Measurements from ENCODE around the gene YBX2.
"Not testable (repeated sequence)": the region's sequence is repeated elsewhere in the genome, so short reads cannot be mapped to it uniquely, and the experiment has no call there.

YBX2 gene

GRCh38 chr17:7262192-7262934 is 32.1 kb downstream of the YBX2 start, which contains the start of gene CLDN7:
TSS of gene CLDN7 (minus strand) at chr17:7262478. CDS start at chr17:7262043, 435 bp downstream.
- no peak for DNase-seq

GRCh38 chr17:7261379-7262191 is 32.9 kb downstream of the YBX2 start:
- DNase-seq = peak in 1 of 2 experiments; percentile 50

DNA sequence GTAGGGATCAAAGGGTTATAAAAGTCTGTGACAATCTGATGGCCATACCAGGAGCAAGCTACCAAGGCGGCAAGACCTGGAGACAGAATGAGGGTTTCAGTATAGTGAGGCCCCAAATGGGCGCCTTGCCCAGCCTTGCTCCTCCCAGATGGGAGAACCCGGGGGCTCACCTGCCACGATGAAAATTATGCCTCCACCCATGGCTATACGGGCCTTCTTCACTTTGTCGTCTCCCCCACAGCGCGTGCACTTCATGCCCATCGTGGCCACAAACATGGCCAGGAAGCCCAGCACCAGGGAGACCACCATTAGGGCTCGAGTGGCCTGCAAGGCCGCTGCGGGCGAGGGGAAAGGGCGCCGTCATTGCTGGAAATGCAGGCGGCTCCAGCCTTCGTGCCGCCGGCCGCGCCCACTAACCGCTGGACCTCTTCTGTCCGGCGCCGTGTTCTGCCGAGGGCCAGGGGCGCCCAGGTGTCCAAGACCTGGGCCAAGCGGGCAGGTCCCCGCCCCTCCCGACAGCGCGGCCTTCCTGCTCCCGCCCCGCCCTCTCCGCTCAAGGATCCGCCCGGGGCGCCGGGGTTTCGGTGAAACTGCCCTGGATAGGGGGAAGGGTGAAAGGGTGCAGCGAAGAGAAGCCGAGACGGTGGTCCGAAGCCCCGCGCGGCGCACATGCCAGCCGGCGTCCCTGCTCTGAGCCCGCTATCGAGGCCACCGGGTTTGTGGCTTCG is 33.6 kb downstream of the YBX2 start:
- DNase-seq = peak; percentile 49 to 62

DNA sequence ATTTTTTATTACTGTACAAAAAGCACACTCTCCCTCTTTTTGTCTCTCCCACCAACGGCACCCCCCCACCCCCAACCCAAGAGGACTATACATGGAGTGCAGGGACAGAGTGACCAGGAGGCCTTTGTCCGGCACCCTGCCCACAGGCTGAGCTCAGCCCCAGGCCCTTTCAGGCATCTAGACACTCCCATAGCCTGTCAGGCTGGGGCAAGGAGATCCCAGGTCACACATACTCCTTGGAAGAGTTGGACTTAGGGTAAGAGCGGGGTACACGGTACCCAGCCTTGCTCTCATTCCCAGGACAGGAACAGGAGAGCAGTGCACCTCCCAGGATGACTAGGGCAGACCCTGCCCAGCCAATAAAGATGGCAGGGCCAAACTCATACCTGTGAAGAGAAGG is 34.3 kb downstream of the YBX2 start:
- no peak for DNase-seq

- DNase-seq = no peak
Observed at GRCh38 chr17:7259555-7259889, 34.9 kb downstream of the YBX2 start.

- peak; percentile 36 to 52 for DNase-seq
Observed at GRCh38 chr17:7258731-7259554, 35.5 kb downstream of the YBX2 start.

GRCh38 chr17:7256766-7257456 is 37.5 kb downstream of the YBX2 start:
- DNase-seq = no peak

DNA sequence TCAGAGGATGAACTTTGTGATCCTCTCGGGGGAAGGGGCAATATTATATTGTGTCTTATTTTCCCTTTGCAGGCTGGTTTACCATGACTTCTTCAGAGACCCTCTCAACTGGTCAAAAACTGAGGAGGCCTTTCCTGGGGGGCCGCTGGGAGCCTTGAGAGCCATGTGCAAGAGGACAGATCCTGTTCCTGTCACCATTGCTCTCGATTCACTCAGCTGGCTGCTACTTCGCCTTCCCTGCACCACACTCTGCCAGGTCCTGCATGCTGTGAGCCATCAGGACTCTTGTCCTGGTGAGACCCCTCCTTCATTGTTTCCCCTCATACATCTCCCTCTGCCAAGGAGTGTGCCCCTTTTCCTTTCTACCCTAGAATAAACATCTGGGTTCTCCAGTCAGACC is 39.9 kb downstream of the YBX2 start:
- no peak for DNase-seq

GRCh38 chr17:7253082-7253481 is 41.4 kb downstream of the YBX2 start:
- DNase-seq = no peak

DNA sequence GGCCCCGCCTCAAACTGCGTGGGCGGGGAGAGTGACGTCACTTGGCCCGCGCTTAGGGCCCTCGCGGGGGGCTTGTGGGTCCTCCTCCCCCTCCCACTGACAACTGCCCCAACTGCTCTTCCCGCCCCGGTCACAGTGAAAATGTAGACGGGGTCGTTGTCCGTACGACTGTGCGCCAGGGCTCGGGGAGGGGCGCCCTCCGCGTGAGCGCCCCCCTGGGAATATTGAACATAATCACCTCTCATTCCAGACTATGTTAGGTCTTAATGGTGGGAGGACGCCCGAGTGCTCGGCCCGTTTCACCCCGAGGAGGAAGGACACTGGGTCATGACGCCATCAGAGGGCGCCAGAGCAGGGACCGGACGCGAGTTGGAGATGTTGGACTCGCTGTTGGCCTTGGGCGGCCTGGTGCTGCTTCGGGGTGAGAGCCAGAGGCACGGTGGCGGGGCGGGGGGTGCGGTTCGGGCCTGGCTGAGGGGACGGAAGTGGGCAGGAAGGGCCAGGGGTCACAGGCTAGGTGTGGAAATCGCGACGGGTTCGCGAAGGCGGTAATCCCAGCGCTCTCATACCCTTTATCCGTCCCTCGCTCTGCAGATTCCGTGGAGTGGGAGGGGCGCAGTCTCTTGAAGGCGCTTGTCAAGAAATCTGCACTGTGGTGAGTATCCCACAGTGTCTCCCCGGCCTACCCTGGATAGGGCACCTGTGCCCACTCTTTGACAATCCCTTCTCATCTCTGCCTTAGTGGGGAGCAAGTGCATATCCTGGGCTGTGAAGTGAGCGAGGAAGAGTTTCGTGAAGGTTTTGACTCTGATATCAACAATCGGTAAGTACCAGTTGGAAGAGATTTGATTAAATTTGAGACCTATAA is 42.0 kb downstream of the YBX2 start, which contains the start of gene ELP5:
Gene ELP5 (plus strand): TSS at position 40 of the 868 bp plus-strand sequence. CDS start 336 bp downstream, at position 376.
- peak; percentile 95 for DNase-seq

DNA sequence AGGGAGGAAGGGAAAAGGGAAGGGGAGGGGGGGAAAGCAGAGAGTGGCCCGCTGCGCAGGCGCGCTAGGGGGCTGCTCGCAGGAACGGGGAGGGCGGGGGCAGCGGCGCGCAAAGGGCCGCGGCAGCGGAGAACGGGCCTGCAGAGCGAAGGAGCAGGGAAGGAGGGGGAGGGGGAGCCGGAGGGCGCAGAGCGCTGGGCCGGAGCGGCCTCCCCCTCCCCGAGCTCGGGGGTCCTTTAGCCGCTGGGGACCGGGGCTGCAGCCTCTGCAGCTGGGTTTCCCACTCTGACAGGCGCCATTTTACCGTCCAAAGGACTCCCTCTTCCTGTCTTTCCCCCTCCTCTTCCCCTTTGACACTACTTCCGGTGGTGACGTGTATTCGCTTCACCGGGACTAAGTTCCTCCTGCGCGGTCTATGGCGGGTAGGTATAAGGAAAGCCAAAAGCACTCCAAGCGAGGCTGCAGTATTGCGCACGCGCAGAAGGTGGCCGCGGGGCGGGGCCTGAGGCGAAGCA is 42.7 kb downstream of the YBX2 start, which contains the start of gene CTDNEP1:
Gene CTDNEP1 (minus strand): TSS at position 74 of the 515 bp plus-strand sequence. CDS start 438 bp downstream, outside the sequence.
- DNase-seq = peak; percentile 99 to 100

- DNase-seq = peak in 1 of 2 experiments; percentile 47
Observed at GRCh38 chr17:7250695-7251627, 43.5 kb downstream of the YBX2 start.

GRCh38 chr17:7249830-7250229 is 44.6 kb downstream of the YBX2 start:
- no peak for DNase-seq

DNA sequence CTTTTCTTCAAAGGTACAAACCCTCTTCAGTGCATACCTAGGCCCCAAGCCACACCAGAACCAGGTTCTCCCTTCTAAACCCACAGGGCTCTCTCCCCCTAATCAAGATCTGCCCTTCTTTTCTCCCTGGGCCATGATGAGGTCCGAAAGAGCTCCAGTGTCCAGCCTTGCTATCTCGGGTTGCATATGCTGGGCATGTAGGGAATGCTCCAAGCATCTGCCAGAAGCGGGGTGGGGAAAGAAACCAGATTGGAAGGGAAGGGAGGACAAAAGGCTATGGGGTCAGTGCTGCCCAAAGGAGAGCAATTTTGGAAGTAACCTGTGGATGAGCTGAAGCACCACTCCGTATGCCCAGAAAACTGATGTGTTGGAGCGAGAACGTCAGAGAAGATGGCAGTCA is 45.2 kb downstream of the YBX2 start:
- no peak for DNase-seq

- no peak for DNase-seq
Observed at GRCh38 chr17:7248796-7249195, 45.6 kb downstream of the YBX2 start.

GRCh38 chr17:7246779-7247178 is 47.7 kb downstream of the YBX2 start:
- no peak for DNase-seq

- not testable (repeated sequence) for DNase-seq
Observed at GRCh38 chr17:7243838-7244237, 50.6 kb downstream of the YBX2 start.

GRCh38 chr17:7243453-7243729 is 51.0 kb downstream of the YBX2 start:
- DNase-seq = no peak

DNA sequence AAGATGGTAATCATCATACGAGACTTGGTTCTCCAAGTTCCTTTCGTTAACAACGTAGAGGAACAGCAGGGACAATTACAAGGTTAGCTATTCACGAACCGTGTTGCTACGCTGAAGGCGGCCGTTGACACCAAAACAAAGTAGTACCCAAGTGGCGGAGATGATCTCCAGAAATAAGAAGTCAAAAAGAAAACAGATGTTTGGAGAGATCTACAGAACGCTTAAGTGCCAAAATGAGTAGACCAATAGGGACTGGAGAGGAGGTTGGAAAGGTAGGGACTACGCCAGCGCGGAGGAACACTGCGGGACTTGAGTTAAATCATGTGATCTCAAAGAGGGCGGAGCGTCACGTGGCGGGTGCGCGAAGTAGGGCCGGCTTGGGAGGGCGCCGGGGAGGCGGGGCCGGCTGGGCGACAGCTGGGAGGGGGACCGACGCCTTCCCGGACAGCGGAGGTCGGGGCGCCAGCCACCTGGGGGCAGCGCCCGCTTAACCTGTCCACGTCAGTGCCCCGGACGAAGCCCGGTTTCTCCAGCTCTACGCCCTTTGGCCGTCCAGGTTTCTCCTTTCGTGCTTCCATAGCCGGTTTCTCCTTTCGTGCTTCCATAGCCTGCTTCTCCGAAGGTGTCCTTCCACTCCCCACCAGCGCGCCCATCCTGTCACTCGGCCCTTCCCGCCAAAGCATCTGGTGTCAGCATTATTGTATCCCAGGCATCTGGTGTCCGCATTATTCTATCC is 51.6 kb downstream of the YBX2 start:
- peak; percentile 94 to 95 for DNase-seq
